Stomach (tissue), 9 donors: ENCODE measurements around the gene GNS. TPM values are rescaled to one million over a fixed set of nuclear protein-coding genes. Genes with fewer than 3 reads are reported as not detected.

Experiments
- DNase-seq, 2 donors: peaks; one replicate each; pipeline versions ENCODE4 v3.0.0 to v3.0.0-alpha.2; 2013 to 2019
- H3K27ac ChIP-seq, 5 donors: fragments of 200-600 bp in 4 of 5; sonication (generic) in 4 of 5; one replicate each; pipeline ENCODE4 v1.5.1; 2013 to 2019; ENCODE audit warnings: mild to moderate bottlenecking in 1 of 5, moderate library complexity in 1 of 5
- H3K27me3 ChIP-seq, 3 donors: fragments of 200-600 bp; sonication (generic); one replicate each; pipeline ENCODE4 v1.5.1; 2017 to 2019; ENCODE audit warnings: mixed run types in 1 of 3
- H3K36me3 ChIP-seq, 4 donors: fragments of 200-600 bp; sonication (generic); 1 replicate in 3 of 4; 2 replicates in 1 of 4; pipeline ENCODE4 v1.5.1; 2016 to 2019
- H3K4me1 ChIP-seq, 4 donors: fragments of 200-600 bp; sonication (generic); one replicate each; pipeline ENCODE4 v1.5.1; 2016 to 2019
- H3K4me3 ChIP-seq, 4 donors: fragments of 200-600 bp; sonication (generic) in 3 of 4; one replicate each; pipeline ENCODE4 v1.5.1; 2016 to 2019; ENCODE audit warnings: mild to moderate bottlenecking in 1 of 4
- H3K9me3 ChIP-seq, 4 donors: fragments of 200-600 bp; sonication (generic); one replicate each; pipeline ENCODE4 v1.5.1; 2016 to 2019
- EP300 ChIP-seq: sonication (generic); formaldehyde crosslinking; IDR thresholded peaks from one replicate; pipeline ENCODE4 v1.6.1; 2017; ENCODE audit warnings: antibody characterized with exemption
- POLR2A ChIP-seq, 4 donors: fragments of 450-650 bp; IDR thresholded peaks; one replicate each; pipeline ENCODE4 v1.6.1; 2016; ENCODE audit warnings: antibody characterized with exemption in 4 of 4, control low read depth in 2 of 4, mild to moderate bottlenecking in 1 of 4, moderate library complexity in 1 of 4
- POLR2AphosphoS5 ChIP-seq, 3 donors: sonication (generic); formaldehyde crosslinking; IDR thresholded peaks; one replicate each; pipeline ENCODE4 v1.6.1; 2016; ENCODE audit warnings: antibody characterized with exemption in 3 of 3
- WGBS, 5 donors: extraction: QIAGEN DNeasy Blood & Tissue Kit in 3 of 5; methylation state at CpG; one replicate each; pipeline versions ENCODE4 v1.1.5 to v1.1.7; 2013 to 2018; 5-methylcytosine and 5-hydroxymethylcytosine counted together
- intact Hi-C: fragments of 100-400 bp; cut with DNase I; formaldehyde crosslinking; loops from one replicate; pipeline ENCODE4 v1.15.1; 2023; ENCODE audit warnings: low total_unique reads
- polyA plus RNA-seq, 3 donors: library from polyadenylated mRNA; stranded (reverse); fragments of 200-250 nt; gene quantifications; one replicate each; pipeline ENCODE4 v1.2.3, GENCODE V29; 2013
- total RNA-seq, 5 donors: library from RNA; depleted of rRNA; stranded (reverse); fragments of >200 nt; gene quantifications; one replicate each; pipeline versions ENCODE4 v1.1.0 to v1.2.3, GENCODE V29; 2014 to 2016
- TF ChIP-seq, protein P1 (sequence below), 7 experiments: fragments of 450-650 bp in 4 of 7; fragments of 200-600 bp in 3 of 7; sonication (generic) in 3 of 7; IDR thresholded peaks; one replicate each; pipeline ENCODE4 v1.5.1; 2016 to 2019; ENCODE audit warnings: antibody characterized with exemption in 7 of 7, control low read depth in 2 of 7, mild to moderate bottlenecking in 1 of 7
- donor health status: healthy with polysubstance abuse.
- donor health status: Bipolar disorder and iron deficiency.
- donor health status: healthy.

Gene GNS
- total and polyA plus RNA-seq, 8 donors: 9.6 to 114 (median 30.3) TPM

DNA sequence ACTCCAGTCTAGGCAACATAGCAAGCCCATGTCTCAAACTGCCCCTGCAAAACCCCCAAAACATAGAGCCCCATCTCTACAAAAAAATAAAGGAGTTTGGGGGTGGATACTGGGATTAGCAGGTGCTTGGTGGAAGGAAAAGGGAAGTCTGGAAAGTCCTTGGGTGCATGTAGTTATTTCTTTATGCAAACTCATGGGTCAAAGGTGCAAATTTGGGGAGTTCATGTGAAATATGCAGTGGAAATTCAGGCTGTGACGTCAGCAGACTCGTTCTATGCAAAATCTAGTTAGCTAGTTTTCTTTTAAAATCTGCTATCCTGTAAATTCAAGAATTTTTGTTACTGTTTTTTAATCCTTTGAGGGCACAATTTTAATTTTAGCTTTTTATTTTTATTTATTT, 51.3 kb downstream of the GNS start:
- intact Hi-C loops: no loop called here
- H3K9me3 ChIP-seq: no peaks in the 10 kb centered on the region
- WGBS, 5 donors: 91 to 97% (median 93%) methylated on average over 2 of the region's 2 CpGs
- H3K27me3 ChIP-seq: no peaks in the 10 kb centered on the region
- H3K4me1 ChIP-seq: peaks cover 0 to 16% (median 2%) of the 10 kb centered on the region in 4 donors
- TF ChIP-seq POLR2A (IDR thresholded peaks at IDR 0.05) (no peak), EP300 (no peak), POLR2AphosphoS5 (IDR thresholded peaks at IDR 0.05) (no peak)
- TF ChIP-seq, protein P1, sequence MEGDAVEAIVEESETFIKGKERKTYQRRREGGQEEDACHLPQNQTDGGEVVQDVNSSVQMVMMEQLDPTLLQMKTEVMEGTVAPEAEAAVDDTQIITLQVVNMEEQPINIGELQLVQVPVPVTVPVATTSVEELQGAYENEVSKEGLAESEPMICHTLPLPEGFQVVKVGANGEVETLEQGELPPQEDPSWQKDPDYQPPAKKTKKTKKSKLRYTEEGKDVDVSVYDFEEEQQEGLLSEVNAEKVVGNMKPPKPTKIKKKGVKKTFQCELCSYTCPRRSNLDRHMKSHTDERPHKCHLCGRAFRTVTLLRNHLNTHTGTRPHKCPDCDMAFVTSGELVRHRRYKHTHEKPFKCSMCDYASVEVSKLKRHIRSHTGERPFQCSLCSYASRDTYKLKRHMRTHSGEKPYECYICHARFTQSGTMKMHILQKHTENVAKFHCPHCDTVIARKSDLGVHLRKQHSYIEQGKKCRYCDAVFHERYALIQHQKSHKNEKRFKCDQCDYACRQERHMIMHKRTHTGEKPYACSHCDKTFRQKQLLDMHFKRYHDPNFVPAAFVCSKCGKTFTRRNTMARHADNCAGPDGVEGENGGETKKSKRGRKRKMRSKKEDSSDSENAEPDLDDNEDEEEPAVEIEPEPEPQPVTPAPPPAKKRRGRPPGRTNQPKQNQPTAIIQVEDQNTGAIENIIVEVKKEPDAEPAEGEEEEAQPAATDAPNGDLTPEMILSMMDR (IDR thresholded peaks at IDR 0.05): no peak
- H3K4me3 ChIP-seq: no peak overlapping the region
- DNase-seq: no peak
- H3K27ac ChIP-seq: no peak overlapping the region
- H3K36me3 ChIP-seq: peaks cover 0 to 1% (median 0%) of the 10 kb centered on the region in 4 donors

DNA sequence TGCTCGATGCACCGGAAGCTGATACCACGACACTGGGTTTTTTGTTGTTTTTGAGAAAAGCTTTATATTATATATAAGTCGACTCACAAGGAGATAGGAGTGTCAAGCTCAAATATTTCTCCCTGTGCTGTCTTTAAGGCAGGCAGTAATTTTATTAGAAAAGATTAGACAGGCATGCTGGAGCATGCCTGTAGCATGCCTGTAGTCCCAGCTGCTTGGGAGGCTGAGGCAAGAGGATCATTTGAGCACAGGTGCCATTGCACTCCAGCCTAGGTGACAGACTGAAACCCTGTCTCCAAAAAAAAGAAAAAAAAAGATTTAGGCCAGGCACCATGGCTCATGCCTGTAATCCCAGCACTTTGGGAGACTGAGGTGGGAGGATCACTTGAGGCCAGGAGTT, 51.8 kb downstream of the GNS start:
- Histone ChIP-seq H3K27me3 (no peaks in the 10 kb centered on the region), H3K27ac (no peak overlapping the region), H3K4me1 (peaks cover 0 to 16% (median 0%) of the 10 kb centered on the region in 4 donors), H3K4me3 (no peak overlapping the region), H3K9me3 (no peaks in the 10 kb centered on the region), H3K36me3 (no peaks in the 10 kb centered on the region)
- no peak for TF ChIP-seq POLR2AphosphoS5 (IDR thresholded peaks at IDR 0.05)
- TF ChIP-seq, protein P1 (IDR thresholded peaks at IDR 0.05): no peak
- TF ChIP-seq POLR2A (IDR thresholded peaks at IDR 0.05): no peak
- no peak for TF ChIP-seq EP300
- intact Hi-C loops: no loop called here
- WGBS, 5 donors: 84 to 92% (median 88%) methylated on average over 4 of the region's 4 CpGs
- DNase-seq: no peak

DNA sequence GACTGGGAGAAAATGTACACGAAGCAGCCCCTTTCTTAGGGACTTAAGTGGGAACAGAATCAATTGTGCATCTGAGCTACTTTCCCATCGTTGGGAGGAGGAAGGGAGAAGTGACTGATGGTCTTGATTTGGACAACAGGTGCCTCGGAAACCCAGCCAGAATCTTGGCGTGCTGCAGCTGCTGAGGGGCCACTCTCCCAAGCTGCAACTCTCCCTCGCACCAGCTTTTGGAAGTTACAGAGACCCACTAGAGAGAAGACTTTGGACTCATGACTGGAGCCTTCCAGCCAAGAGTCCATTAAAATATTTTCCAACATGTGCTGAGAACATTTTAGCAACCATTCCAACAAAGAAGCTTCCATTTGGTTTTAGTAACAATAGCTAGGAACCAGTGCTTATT, 52.3 kb downstream of the GNS start:
- intact Hi-C loops: no loop called here
- TF ChIP-seq POLR2A (IDR thresholded peaks at IDR 0.05) (no peak), POLR2AphosphoS5 (IDR thresholded peaks at IDR 0.05) (no peak)
- peak in 1 of 2 donors; percentile 65 for DNase-seq
- Histone ChIP-seq H3K9me3 (no peaks in the 10 kb centered on the region), H3K27me3 (no peaks in the 10 kb centered on the region), H3K4me1 (peaks cover 0 to 16% (median 0%) of the 10 kb centered on the region in 4 donors), H3K36me3 (no peaks in the 10 kb centered on the region), H3K27ac (no peak overlapping the region), H3K4me3 (no peak overlapping the region)
- 69 to 80% (median 77%) methylated on average over 5 of the region's 5 CpGs for WGBS, 5 donors

DNA sequence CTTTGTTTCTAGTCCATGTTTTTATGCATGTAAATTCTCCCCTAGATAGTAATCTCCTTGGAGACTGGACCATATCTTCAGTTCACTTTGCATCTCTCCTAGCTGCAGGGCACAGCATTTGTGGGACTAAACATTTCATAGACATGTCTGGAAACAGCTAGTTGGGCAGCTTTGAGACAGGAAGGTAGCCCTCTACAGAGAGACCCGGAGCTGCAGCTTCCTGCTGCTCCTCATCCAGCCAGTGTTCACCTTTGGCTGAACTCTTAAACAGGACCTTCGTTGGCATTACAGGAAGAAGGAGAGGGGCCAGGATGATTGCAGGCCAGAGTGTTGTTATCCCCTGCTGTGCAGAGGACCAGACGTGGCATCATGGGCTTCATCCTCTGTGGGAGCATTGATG, 52.9 kb downstream of the GNS start:
- H3K9me3 ChIP-seq: no peaks in the 10 kb centered on the region
- TF ChIP-seq POLR2A (IDR thresholded peaks at IDR 0.05): no peak
- TF ChIP-seq, protein P1 (IDR thresholded peaks at IDR 0.05): no peak
- no peak for TF ChIP-seq POLR2AphosphoS5 (IDR thresholded peaks at IDR 0.05)
- no peak for TF ChIP-seq EP300
- H3K36me3 ChIP-seq: no peaks in the 10 kb centered on the region
- H3K4me3 ChIP-seq: no peak overlapping the region
- H3K27ac ChIP-seq: no peak overlapping the region
- intact Hi-C loops: no loop called here
- WGBS, 5 donors: 32 to 54% (median 46%) methylated on average over 2 to 3 of the region's 3 CpGs
- H3K4me1 ChIP-seq: peaks cover 0 to 20% (median under 1%) of the 10 kb centered on the region in 4 donors
- H3K27me3 ChIP-seq: no peaks in the 10 kb centered on the region
- DNase-seq: no peak

DNA sequence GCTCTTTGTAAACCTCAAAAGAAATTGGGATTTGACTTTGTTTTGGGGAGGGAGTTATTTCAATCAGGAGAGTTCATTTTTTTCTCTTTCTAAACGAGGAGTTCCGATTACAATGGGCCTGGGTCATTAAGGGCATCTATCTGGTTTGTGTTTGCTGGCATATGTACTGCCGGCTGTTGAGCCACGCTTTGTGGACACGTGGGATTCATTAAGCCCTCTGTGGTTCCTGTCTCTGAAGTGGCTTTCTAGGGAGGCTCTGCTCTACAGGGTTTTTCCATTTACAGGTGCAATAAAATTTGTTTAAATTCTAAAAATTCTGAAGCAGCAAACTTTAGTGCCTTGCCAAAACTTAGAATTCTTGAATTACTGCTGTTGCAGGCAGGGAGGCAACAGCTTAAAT, 57.9 kb downstream of the GNS start:
- TF ChIP-seq, protein P1 (IDR thresholded peaks at IDR 0.05): no peak
- no peak for TF ChIP-seq POLR2AphosphoS5 (IDR thresholded peaks at IDR 0.05)
- no peak for TF ChIP-seq POLR2A (IDR thresholded peaks at IDR 0.05)
- TF ChIP-seq EP300: no peak
- WGBS, 5 donors: 18 to 48% (median 27%) methylated on average over 5 of the region's 5 CpGs
- intact Hi-C loops: loop anchor here (5.0 kb wide), 1 partner anchor 154 kb away; no protein-coding TSS in a partner anchor
- no peaks in the 10 kb centered on the region for H3K9me3 ChIP-seq
- H3K4me1 ChIP-seq: peaks cover 0 to 40% (median 15%) of the 10 kb centered on the region in 4 donors
- no peak for DNase-seq
- peaks cover 0 to 18% (median 7%) of the 10 kb centered on the region in 4 donors for H3K36me3 ChIP-seq
- no peaks in the 10 kb centered on the region for H3K27me3 ChIP-seq
- no peak overlapping the region for H3K4me3 ChIP-seq
- H3K27ac ChIP-seq: peak overlapping the region in 1 of 5 donors; percentile 67
